C4-2B (cell line): ENCODE results near the gene RAB36.

Source experiments
- H3K27ac ChIP-seq: fragments of 450-650 bp; 2 replicates; pipeline ENCODE4 v1.5.1; 2017
- CTCF ChIP-seq: fragments of 450-650 bp; conservative IDR thresholded peaks from 2 replicates; pipeline ENCODE4 v1.5.1; 2017; ENCODE audit warnings: mild to moderate bottlenecking
- ZFX ChIP-seq: fragments of 450-650 bp; IDR thresholded peaks from 2 replicates; pipeline ENCODE4 v1.6.1; 2017

RAB36 gene

GRCh38 chr22:23179381-23180299 lies 34.4 kb downstream of the RAB36 start:
- H3K27ac ChIP-seq = peak overlapping the region; percentile 69

GRCh38 chr22:23180301-23180892 lies 35.1 kb downstream of the RAB36 start, which contains the start of gene BCR:
Gene BCR, plus strand, starts transcription at chr22:23180509. Its CDS starts 452 bp downstream, at chr22:23180961.
- TF ChIP-seq ZFX (no peak), CTCF (no peak)
- H3K27ac ChIP-seq = peak within 1 kb of the TSS; percentile 69

More at GRCh38 chr22:23179381-23180299, 34.4 kb downstream of the RAB36 start:
- TF ChIP-seq ZFX = no peak
- TF ChIP-seq CTCF = no peak

GRCh38 chr22:23180893-23181720 lies 35.8 kb downstream of the RAB36 start:
- no peak for TF ChIP-seq CTCF
- peak; percentile 80; the same call in 1 of the 2 replicates for TF ChIP-seq ZFX
- H3K27ac ChIP-seq = peak overlapping the region; percentile 69

- H3K27ac ChIP-seq = no peak overlapping the region; the same call in 1 of the 2 replicates
- TF ChIP-seq CTCF (no peak), ZFX (no peak)
Measured at GRCh38 chr22:23181721-23182308, 36.5 kb downstream of the RAB36 start.

- H3K27ac ChIP-seq = no peak overlapping the region
- TF ChIP-seq CTCF (no peak), ZFX (no peak)
Measured at GRCh38 chr22:23182309-23183060, 37.2 kb downstream of the RAB36 start.

GRCh38 chr22:23183061-23183698 lies 37.9 kb downstream of the RAB36 start:
- TF ChIP-seq ZFX = no peak
- no peak for TF ChIP-seq CTCF
- no peak overlapping the region for H3K27ac ChIP-seq
